ENCODE measurements around the gene SBF2.
A peak's percentile ranks its signal among the peaks of the same experiment; 100 is the strongest.

- TF ChIP-seq POLR2AphosphoS5 (IDR thresholded peaks at IDR 0.05; ENCODE audit: insufficient read depth, low read depth, low read length) (peak; percentile 99), POLR2A (IDR thresholded peaks at IDR 0.05; ENCODE audit: low read depth, low read length) (peak; percentile 100)
Observed at GRCh38 chr11:10304495-10305261, 10.7 kb upstream of the SBF2 start, which contains the start of gene ADM.
